Caco-2 (cell line): Measurements from ENCODE around the gene CLMN. TPM values are rescaled to one million over a fixed set of nuclear protein-coding genes. Genes with fewer than 3 reads are reported as not detected.

Experiments
- BruUV-seq: library from RNA; stranded (reverse); fragments of 400-500 nt; replicated peaks from 2 replicates; lab custom pipeline; 2021; lab: Mats Ljungman, UMichigan
- CTCF ChIA-PET: fragments of 300-600 bp; sonication (Branson Sonifier 250); formaldehyde crosslinking; loops from one replicate; lab custom pipeline; 2022; ENCODE audit warnings: antibody characterized with exemption; lab: Charles Lee
- POLR2A ChIA-PET: fragments of 300-600 bp; sonication (Branson Sonifier 250); formaldehyde crosslinking; loops from one replicate; lab custom pipeline; 2022; ENCODE audit warnings: antibody characterized with exemption; lab: Charles Lee
- DNase-seq, 2 experiments: peaks; one replicate each; pipeline versions ENCODE4 v3.0.0 to v3.0.0-alpha.2; 2020 to 2022
- H3K27me3 ChIP-seq: replicated peaks from 2 replicates; pipeline ENCODE4 v1.6.0; 2011; ENCODE audit warnings: low read length; ENCODE audit not compliant: control insufficient read depth, insufficient read depth
- H3K36me3 ChIP-seq: 2 replicates; pipeline ENCODE4 v1.5.1; 2011; ENCODE audit warnings: low read length; ENCODE audit not compliant: control insufficient read depth, insufficient read depth
- H3K4me1 ChIP-seq: fragments of 250-450 bp; sonication (Bioruptor Pico); 2 replicates; pipeline ENCODE4 v1.5.1; 2020; ENCODE audit warnings: mild to moderate bottlenecking
- H3K4me3 ChIP-seq: 2 replicates; pipeline ENCODE4 v1.5.1; 2011; ENCODE audit warnings: low read depth, mild to moderate bottlenecking, control low read depth, low read length
- H3K9me3 ChIP-seq: fragments of 250-450 bp; sonication (Bioruptor Pico); 2 replicates; pipeline ENCODE4 v1.5.1; 2020; ENCODE audit warnings: mild to moderate bottlenecking, moderate library complexity
- H3K27ac Mint-ChIP-seq: one replicate; pipeline ENCODE4 v1.8.0; 2022; ENCODE audit warnings: mixed read lengths; ENCODE audit not compliant: unreplicated experiment
- H3K27me3 Mint-ChIP-seq: one replicate; pipeline ENCODE4 v1.8.0; 2022; ENCODE audit warnings: mixed read lengths; ENCODE audit not compliant: insufficient read depth, unreplicated experiment
- H3K36me3 Mint-ChIP-seq: one replicate; pipeline ENCODE4 v1.8.0; 2022; ENCODE audit warnings: mild to moderate bottlenecking, mixed read lengths; ENCODE audit not compliant: insufficient read depth, unreplicated experiment
- H3K4me1 Mint-ChIP-seq: one replicate; pipeline ENCODE4 v1.8.0; 2022; ENCODE audit warnings: low read depth, mixed read lengths; ENCODE audit not compliant: unreplicated experiment
- H3K4me3 Mint-ChIP-seq: one replicate; pipeline ENCODE4 v1.8.0; 2022; ENCODE audit warnings: mild to moderate bottlenecking, moderate library complexity, mixed read lengths; ENCODE audit not compliant: unreplicated experiment
- H3K9me3 Mint-ChIP-seq: one replicate; pipeline ENCODE4 v1.8.0; 2022; ENCODE audit warnings: mixed read lengths; ENCODE audit not compliant: unreplicated experiment
- CTCF ChIP-seq, 2 experiments: fragments of 200-600 bp in 1 of 2; IDR thresholded peaks; 1 replicate in 1 of 2; 2 replicates in 1 of 2; pipeline versions ENCODE4 v1.5.1 to v1.8.0; 2011 to 2022; ENCODE audit warnings: antibody characterized with exemption in 1 of 2, control low read depth in 1 of 2, inconsistent platforms in 1 of 2, low read depth in 1 of 2, low read length in 1 of 2, mild to moderate bottlenecking in 1 of 2, moderate library complexity in 1 of 2; ENCODE audit not compliant: insufficient read depth in 1 of 2, severe bottlenecking in 1 of 2, unreplicated experiment in 1 of 2
- intact Hi-C: fragments of 100-400 bp; cut with micrococcal nuclease; formaldehyde crosslinking; loops from one replicate; pipeline ENCODE4 v1.10.0; 2022; ENCODE audit not compliant: unreplicated experiment
- total RNA-seq: library from RNA; stranded (reverse); gene quantifications from 2 replicates; pipeline ENCODE4 v1.2.3, GENCODE V29; 2022

CLMN gene
- total RNA-seq, 1 experiment from 2014 or later = 6.7 TPM

GRCh38 chr14:95282354-95282985, 37.2 kb downstream of the CLMN start:
- Histone ChIP-seq H3K36me3 (no peaks in the 10 kb centered on the region), H3K4me1 (no peaks in the 10 kb centered on the region), H3K9me3 (peaks cover 4% of the 10 kb centered on the region; the same call in 1 of the 2 replicates), H3K4me3 (no peak overlapping the region), H3K27me3 (no peaks in the 10 kb centered on the region)
- DNase-seq = no peak
- TF ChIP-seq CTCF (IDR thresholded peaks at IDR 0.05; ENCODE audit: insufficient read depth in 1 of 2, low read depth in 1 of 2, low read length in 1 of 2, severe bottlenecking in 1 of 2, unreplicated experiment in 1 of 2) = no peak
- Mint-ChIP-seq H3K4me3 (no peak overlapping the region), H3K9me3 (peaks cover 14% of the 10 kb centered on the region), H3K27me3 (no peaks in the 10 kb centered on the region), H3K4me1 (no peaks in the 10 kb centered on the region), H3K27ac (no peak overlapping the region), H3K36me3 (no peaks in the 10 kb centered on the region)
- intact Hi-C loops = no loop called here
- ChIA-PET CTCF (no interaction called here), POLR2A (no interaction called here)
- BruUV-seq = no TSS peak

DNA sequence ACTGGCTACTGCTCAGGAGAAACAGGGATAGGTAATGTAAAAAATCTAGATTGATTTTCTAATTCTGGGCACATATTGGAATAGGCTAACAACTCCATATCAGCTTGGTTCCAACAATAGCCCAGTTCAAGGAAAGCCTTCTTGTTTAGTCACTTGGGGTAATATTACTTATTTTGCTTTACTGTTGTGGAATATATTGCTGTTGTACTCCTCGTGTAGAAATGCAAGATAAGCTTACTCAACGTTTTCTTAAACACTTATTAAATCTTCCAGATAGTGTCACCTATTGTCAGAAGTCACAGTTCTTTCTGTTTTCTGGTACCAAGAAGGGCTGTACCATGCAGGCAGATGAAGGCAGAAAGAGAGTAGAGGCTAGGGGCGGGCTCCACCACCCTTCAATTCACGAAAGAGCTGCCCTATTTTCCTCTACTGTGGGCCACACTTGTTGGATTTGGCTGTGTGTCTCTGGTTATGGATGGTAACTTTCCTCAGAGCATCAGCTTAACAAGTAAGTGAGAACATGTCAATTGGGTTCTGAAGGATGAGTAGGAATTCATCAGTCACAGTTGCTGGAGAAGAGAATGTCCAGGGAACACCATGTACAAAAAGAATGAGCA, 38.0 kb downstream of the CLMN start:
- BruUV-seq = no TSS peak
- Mint-ChIP-seq H3K27ac (no peak overlapping the region), H3K36me3 (no peaks in the 10 kb centered on the region), H3K27me3 (no peaks in the 10 kb centered on the region), H3K9me3 (peaks cover 14% of the 10 kb centered on the region), H3K4me1 (no peaks in the 10 kb centered on the region), H3K4me3 (no peak overlapping the region)
- Histone ChIP-seq H3K36me3 (no peaks in the 10 kb centered on the region), H3K27me3 (no peaks in the 10 kb centered on the region), H3K9me3 (peaks cover 4% of the 10 kb centered on the region; the same call in 1 of the 2 replicates), H3K4me1 (no peaks in the 10 kb centered on the region), H3K4me3 (no peak overlapping the region)
- intact Hi-C loops = no loop called here
- DNase-seq = no peak
- CTCF ChIA-PET = no interaction called here
- no peak for TF ChIP-seq CTCF (IDR thresholded peaks at IDR 0.05; ENCODE audit: insufficient read depth in 1 of 2, low read depth in 1 of 2, low read length in 1 of 2, severe bottlenecking in 1 of 2, unreplicated experiment in 1 of 2)
- POLR2A ChIA-PET = no interaction called here

GRCh38 chr14:95275494-95275893, 44.2 kb downstream of the CLMN start:
- Mint-ChIP-seq H3K36me3 (no peaks in the 10 kb centered on the region), H3K9me3 (no peaks in the 10 kb centered on the region), H3K4me3 (no peak overlapping the region), H3K4me1 (peaks cover 18% of the 10 kb centered on the region), H3K27me3 (no peaks in the 10 kb centered on the region), H3K27ac (no peak overlapping the region)
- CTCF ChIA-PET = no interaction called here
- H3K9me3 ChIP-seq = no peaks in the 10 kb centered on the region
- H3K27me3 ChIP-seq = no peaks in the 10 kb centered on the region
- peaks cover 25% of the 10 kb centered on the region for H3K4me1 ChIP-seq
- intact Hi-C loops = no loop called here
- DNase-seq = no peak
- BruUV-seq = no TSS peak
- no peak overlapping the region for H3K4me3 ChIP-seq
- no peaks in the 10 kb centered on the region for H3K36me3 ChIP-seq
- TF ChIP-seq CTCF (IDR thresholded peaks at IDR 0.05; ENCODE audit: insufficient read depth in 1 of 2, low read depth in 1 of 2, low read length in 1 of 2, severe bottlenecking in 1 of 2, unreplicated experiment in 1 of 2) = no peak
- POLR2A ChIA-PET = no interaction called here
